HEK293 (cell line): ENCODE measurements around the gene NOL4.

Experiments
- CTCF ChIA-PET: fragments of 350-600 bp; formaldehyde crosslinking; extraction: SDS; loops from one replicate; lab custom pipeline; 2021; ENCODE audit warnings: antibody characterized with exemption; lab: Yijun Ruan, JAX
- POLR2A ChIA-PET: fragments of 300-600 bp; formaldehyde crosslinking; extraction: SDS; loops from one replicate; lab custom pipeline; 2020; ENCODE audit warnings: antibody characterized with exemption, inconsistent platforms; lab: Yijun Ruan, JAX
- H3K27ac ChIP-seq: fragments of 200-500 bp; sonication (Bioruptor generic); 2 replicates; pipeline ENCODE4 v1.5.1; 2014; ENCODE audit warnings: low read depth, low read length, control low read depth, inconsistent platforms; ENCODE audit errors: extremely low read depth
- H3K36me3 ChIP-seq, 2 experiments: fragments of 200-500 bp in 1 of 2; sonication (Bioruptor generic) in 1 of 2; 1 replicate in 1 of 2; 2 replicates in 1 of 2; pipeline ENCODE4 v1.5.1; 2014 to 2017; ENCODE audit warnings: inconsistent platforms in 2 of 2, low read length in 2 of 2; ENCODE audit not compliant: control insufficient read depth in 2 of 2, insufficient read depth in 1 of 2
- H3K4me1 ChIP-seq: fragments of 200-500 bp; sonication (Bioruptor generic); 2 replicates; pipeline ENCODE4 v1.5.1; 2014; ENCODE audit warnings: mild to moderate bottlenecking, low read length, inconsistent platforms; ENCODE audit not compliant: control insufficient read depth, insufficient read depth
- H3K4me3 ChIP-seq: 2 replicates; pipeline ENCODE4 v1.5.1; 2011; ENCODE audit warnings: low read depth, mild to moderate bottlenecking, control low read depth, low read length, moderate library complexity
- H3K9me3 ChIP-seq: fragments of 200-500 bp; sonication (Bioruptor generic); 2 replicates; pipeline ENCODE4 v1.5.1; 2014; ENCODE audit warnings: low read depth, low read length, inconsistent platforms; ENCODE audit not compliant: control insufficient read depth, insufficient read depth
- BCL6B ChIP-seq: fragments of 450-650 bp; formaldehyde crosslinking; IDR thresholded peaks from 2 replicates; pipeline ENCODE4 v1.5.1; 2017; ENCODE audit warnings: missing biosample characterization, missing genetic modification characterization
- KLF17 ChIP-seq: fragments of 450-650 bp; formaldehyde crosslinking; IDR thresholded peaks from 2 replicates; pipeline ENCODE4 v1.5.1; 2016; ENCODE audit warnings: missing biosample characterization, missing genetic modification characterization
- PRDM4 ChIP-seq: fragments of 450-650 bp; formaldehyde crosslinking; IDR thresholded peaks from 2 replicates; pipeline ENCODE4 v1.5.1; 2017; ENCODE audit warnings: missing biosample characterization, missing genetic modification characterization
- SALL2 ChIP-seq: fragments of 450-650 bp; formaldehyde crosslinking; IDR thresholded peaks from 2 replicates; pipeline ENCODE4 v1.5.0; 2017; ENCODE audit warnings: missing biosample characterization, mild to moderate bottlenecking, missing genetic modification characterization, borderline replicate concordance
- SCRT1 ChIP-seq: fragments of 450-650 bp; formaldehyde crosslinking; IDR thresholded peaks from 2 replicates; pipeline ENCODE4 v1.5.1; 2016; ENCODE audit warnings: missing biosample characterization, missing genetic modification characterization, borderline replicate concordance
- SETDB1 ChIP-seq: IDR thresholded peaks from one replicate; pipeline ENCODE4 v1.6.1; 2017; ENCODE audit warnings: mild to moderate bottlenecking, low read length, moderate library complexity, mixed read lengths; ENCODE audit not compliant: insufficient read length
- ZFP3 ChIP-seq: fragments of 450-650 bp; formaldehyde crosslinking; IDR thresholded peaks from 2 replicates; pipeline ENCODE4 v1.5.1; 2016; ENCODE audit warnings: low read depth, missing biosample characterization, missing genetic modification characterization
- ZNF202 ChIP-seq: fragments of 450-650 bp; formaldehyde crosslinking; IDR thresholded peaks from 2 replicates; pipeline ENCODE4 v1.5.1; 2016; ENCODE audit warnings: missing biosample characterization, missing genetic modification characterization, borderline replicate concordance
- ZNF23 ChIP-seq: fragments of 450-650 bp; formaldehyde crosslinking; IDR thresholded peaks from 2 replicates; pipeline ENCODE4 v1.5.1; 2016; ENCODE audit warnings: missing biosample characterization, missing genetic modification characterization, borderline replicate concordance
- ZNF354C ChIP-seq: fragments of 450-650 bp; formaldehyde crosslinking; IDR thresholded peaks from 2 replicates; pipeline ENCODE4 v1.5.1; 2016; ENCODE audit warnings: missing biosample characterization, missing genetic modification characterization, low read depth, borderline replicate concordance
- ZNF394 ChIP-seq: fragments of 450-650 bp; formaldehyde crosslinking; IDR thresholded peaks from 2 replicates; pipeline ENCODE4 v1.5.1; 2016; ENCODE audit warnings: missing biosample characterization, missing genetic modification characterization, mild to moderate bottlenecking, moderate library complexity, borderline replicate concordance
- ZNF404 ChIP-seq: fragments of 450-650 bp; formaldehyde crosslinking; IDR thresholded peaks from 2 replicates; pipeline ENCODE4 v1.5.1; 2017; ENCODE audit warnings: missing biosample characterization, missing genetic modification characterization
- ZNF426 ChIP-seq: fragments of 450-650 bp; formaldehyde crosslinking; IDR thresholded peaks from 2 replicates; pipeline ENCODE4 v1.5.1; 2017; ENCODE audit warnings: missing biosample characterization, missing genetic modification characterization, mild to moderate bottlenecking, inconsistent platforms, moderate library complexity
- ZNF548 ChIP-seq: fragments of 450-650 bp; formaldehyde crosslinking; IDR thresholded peaks from 2 replicates; pipeline ENCODE4 v1.5.1; 2016; ENCODE audit warnings: missing biosample characterization, missing genetic modification characterization
- ZNF561 ChIP-seq: fragments of 450-650 bp; IDR thresholded peaks from 2 replicates; pipeline ENCODE4 v1.5.1; 2018; ENCODE audit warnings: missing biosample characterization, missing genetic modification characterization, borderline replicate concordance
- ZNF654 ChIP-seq: fragments of 450-650 bp; formaldehyde crosslinking; IDR thresholded peaks from 2 replicates; pipeline ENCODE4 v1.5.1; 2016; ENCODE audit warnings: low read depth, missing biosample characterization, missing genetic modification characterization
- ZNF677 ChIP-seq: fragments of 450-650 bp; IDR thresholded peaks from 2 replicates; pipeline ENCODE4 v1.5.0; 2018; ENCODE audit warnings: missing biosample characterization, mild to moderate bottlenecking, missing genetic modification characterization, moderate library complexity
- TF ChIP-seq, protein P1 (sequence below): fragments of 450-650 bp; formaldehyde crosslinking; IDR thresholded peaks from 2 replicates; pipeline ENCODE4 v1.5.1; 2016; ENCODE audit warnings: missing biosample characterization, missing genetic modification characterization, low read depth
- TF ChIP-seq, protein P2 (sequence below): fragments of 450-650 bp; formaldehyde crosslinking; IDR thresholded peaks from 2 replicates; pipeline ENCODE4 v1.5.1; 2017; ENCODE audit warnings: missing biosample characterization, mild to moderate bottlenecking, missing genetic modification characterization, moderate library complexity
- TF ChIP-seq, protein P3 (sequence below): fragments of 450-650 bp; formaldehyde crosslinking; optimal IDR thresholded peaks from 2 replicates; pipeline ENCODE3; 2016; ENCODE audit warnings: missing biosample characterization, mild to moderate bottlenecking, missing genetic modification characterization
- TF ChIP-seq, protein P4 (sequence below): fragments of 450-650 bp; formaldehyde crosslinking; conservative IDR thresholded peaks from 2 replicates; pipeline ENCODE4 v1.5.1; 2016; ENCODE audit warnings: low read depth, missing biosample characterization, missing genetic modification characterization

The NOL4 gene

DNA sequence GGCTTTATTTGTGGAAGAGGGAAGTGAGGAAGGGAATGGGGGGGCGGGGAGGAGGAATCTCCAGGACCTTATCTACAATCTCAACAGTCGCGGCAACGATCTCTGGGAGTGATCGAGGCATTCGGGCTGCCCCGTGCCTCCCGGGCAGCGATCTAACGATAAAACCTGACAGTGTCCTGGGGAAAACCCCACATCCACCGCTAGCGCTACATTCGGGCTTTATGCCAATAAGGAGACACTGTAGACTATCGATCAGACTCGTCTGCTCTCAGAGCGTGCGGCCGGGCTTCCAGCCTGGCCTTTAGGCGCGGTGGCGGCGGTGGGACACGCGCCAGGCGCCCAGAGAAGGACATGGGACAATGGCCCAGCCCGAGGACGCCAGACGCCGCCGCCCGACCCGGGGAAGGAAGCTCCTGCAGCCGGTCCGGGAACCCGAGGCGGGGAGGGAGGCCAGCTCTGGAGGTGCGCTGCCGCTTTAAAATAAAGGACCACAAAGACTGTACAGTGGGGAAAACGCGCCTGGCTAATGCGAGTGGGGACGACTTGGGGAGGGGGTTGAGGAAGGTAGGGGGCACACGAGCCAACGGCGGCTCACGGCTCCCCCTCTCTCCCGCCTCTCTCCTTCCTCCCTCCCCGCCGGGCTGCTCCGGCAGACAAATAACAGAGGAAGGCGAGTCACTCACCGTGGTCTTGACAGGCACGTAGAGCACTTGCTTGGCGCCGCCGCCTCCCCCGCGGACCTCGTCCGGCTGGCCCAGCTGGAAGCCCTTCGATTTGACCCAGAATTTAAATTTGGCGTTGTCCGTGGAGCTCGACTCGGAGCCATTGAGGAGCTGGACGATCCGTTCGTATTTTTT, 2.2 kb downstream of the NOL4 start:
- Histone ChIP-seq H3K4me3 (peak overlapping the region; percentile 70), H3K4me1 (no peaks in the 10 kb centered on the region), H3K27ac (peak overlapping the region; percentile 76; the same call in 1 of the 2 replicates), H3K9me3 (no peaks in the 10 kb centered on the region), H3K36me3 (no peaks in the 10 kb centered on the region)
- ChIA-PET CTCF (interaction anchor here (0.6 to 4.3 kb wide), 5 partner anchors 16 to 305 kb away, joined by 3 to 31 read pairs (median 4); no protein-coding TSS in a partner anchor), POLR2A (interaction anchor here (0.7 to 1.0 kb wide), 2 partner anchors 53 to 57 kb away, joined by 3 to 9 read pairs; no protein-coding TSS in a partner anchor)
- TF ChIP-seq, protein P1, sequence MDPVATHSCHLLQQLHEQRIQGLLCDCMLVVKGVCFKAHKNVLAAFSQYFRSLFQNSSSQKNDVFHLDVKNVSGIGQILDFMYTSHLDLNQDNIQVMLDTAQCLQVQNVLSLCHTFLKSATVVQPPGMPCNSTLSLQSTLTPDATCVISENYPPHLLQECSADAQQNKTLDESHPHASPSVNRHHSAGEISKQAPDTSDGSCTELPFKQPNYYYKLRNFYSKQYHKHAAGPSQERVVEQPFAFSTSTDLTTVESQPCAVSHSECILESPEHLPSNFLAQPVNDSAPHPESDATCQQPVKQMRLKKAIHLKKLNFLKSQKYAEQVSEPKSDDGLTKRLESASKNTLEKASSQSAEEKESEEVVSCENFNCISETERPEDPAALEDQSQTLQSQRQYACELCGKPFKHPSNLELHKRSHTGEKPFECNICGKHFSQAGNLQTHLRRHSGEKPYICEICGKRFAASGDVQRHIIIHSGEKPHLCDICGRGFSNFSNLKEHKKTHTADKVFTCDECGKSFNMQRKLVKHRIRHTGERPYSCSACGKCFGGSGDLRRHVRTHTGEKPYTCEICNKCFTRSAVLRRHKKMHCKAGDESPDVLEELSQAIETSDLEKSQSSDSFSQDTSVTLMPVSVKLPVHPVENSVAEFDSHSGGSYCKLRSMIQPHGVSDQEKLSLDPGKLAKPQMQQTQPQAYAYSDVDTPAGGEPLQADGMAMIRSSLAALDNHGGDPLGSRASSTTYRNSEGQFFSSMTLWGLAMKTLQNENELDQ (tag by site-specific recombination) = no peak
- no peak for TF ChIP-seq ZNF548
- no peak for TF ChIP-seq SCRT1 (tag by site-specific recombination)
- TF ChIP-seq ZNF202 (tag by site-specific recombination) = no peak
- TF ChIP-seq, protein P2, sequence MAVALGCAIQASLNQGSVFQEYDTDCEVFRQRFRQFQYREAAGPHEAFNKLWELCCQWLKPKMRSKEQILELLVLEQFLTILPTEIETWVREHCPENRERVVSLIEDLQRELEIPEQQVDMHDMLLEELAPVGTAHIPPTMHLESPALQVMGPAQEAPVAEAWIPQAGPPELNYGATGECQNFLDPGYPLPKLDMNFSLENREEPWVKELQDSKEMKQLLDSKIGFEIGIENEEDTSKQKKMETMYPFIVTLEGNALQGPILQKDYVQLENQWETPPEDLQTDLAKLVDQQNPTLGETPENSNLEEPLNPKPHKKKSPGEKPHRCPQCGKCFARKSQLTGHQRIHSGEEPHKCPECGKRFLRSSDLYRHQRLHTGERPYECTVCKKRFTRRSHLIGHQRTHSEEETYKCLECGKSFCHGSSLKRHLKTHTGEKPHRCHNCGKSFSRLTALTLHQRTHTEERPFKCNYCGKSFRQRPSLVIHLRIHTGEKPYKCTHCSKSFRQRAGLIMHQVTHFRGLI = no peak
- TF ChIP-seq ZNF23 = no peak
- no peak for TF ChIP-seq ZNF426 (tag by site-specific recombination)
- no peak for TF ChIP-seq ZNF654
- no peak for TF ChIP-seq SALL2 (tag by site-specific recombination)
- TF ChIP-seq ZNF354C (tag by site-specific recombination) = no peak
- TF ChIP-seq KLF17 (tag by site-specific recombination) = no peak; the same call in 1 of the 2 replicates
- TF ChIP-seq PRDM4 (tag by site-specific recombination) = 0 out of 2 replicates have a peak, but pooled peaks have one; percentile 8
- TF ChIP-seq ZFP3 (tag by site-specific recombination) = no peak
- no peak for TF ChIP-seq ZNF561 (tag by site-specific recombination)
- TF ChIP-seq, protein P3, sequence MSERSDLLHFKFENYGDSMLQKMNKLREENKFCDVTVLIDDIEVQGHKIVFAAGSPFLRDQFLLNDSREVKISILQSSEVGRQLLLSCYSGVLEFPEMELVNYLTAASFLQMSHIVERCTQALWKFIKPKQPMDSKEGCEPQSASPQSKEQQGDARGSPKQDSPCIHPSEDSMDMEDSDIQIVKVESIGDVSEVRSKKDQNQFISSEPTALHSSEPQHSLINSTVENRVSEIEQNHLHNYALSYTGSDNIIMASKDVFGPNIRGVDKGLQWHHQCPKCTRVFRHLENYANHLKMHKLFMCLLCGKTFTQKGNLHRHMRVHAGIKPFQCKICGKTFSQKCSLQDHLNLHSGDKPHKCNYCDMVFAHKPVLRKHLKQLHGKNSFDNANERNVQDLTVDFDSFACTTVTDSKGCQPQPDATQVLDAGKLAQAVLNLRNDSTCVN (tag by site-specific recombination) = no peak
- TF ChIP-seq ZNF677 = no peak
- TF ChIP-seq SETDB1 = no peak
- TF ChIP-seq, protein P4, sequence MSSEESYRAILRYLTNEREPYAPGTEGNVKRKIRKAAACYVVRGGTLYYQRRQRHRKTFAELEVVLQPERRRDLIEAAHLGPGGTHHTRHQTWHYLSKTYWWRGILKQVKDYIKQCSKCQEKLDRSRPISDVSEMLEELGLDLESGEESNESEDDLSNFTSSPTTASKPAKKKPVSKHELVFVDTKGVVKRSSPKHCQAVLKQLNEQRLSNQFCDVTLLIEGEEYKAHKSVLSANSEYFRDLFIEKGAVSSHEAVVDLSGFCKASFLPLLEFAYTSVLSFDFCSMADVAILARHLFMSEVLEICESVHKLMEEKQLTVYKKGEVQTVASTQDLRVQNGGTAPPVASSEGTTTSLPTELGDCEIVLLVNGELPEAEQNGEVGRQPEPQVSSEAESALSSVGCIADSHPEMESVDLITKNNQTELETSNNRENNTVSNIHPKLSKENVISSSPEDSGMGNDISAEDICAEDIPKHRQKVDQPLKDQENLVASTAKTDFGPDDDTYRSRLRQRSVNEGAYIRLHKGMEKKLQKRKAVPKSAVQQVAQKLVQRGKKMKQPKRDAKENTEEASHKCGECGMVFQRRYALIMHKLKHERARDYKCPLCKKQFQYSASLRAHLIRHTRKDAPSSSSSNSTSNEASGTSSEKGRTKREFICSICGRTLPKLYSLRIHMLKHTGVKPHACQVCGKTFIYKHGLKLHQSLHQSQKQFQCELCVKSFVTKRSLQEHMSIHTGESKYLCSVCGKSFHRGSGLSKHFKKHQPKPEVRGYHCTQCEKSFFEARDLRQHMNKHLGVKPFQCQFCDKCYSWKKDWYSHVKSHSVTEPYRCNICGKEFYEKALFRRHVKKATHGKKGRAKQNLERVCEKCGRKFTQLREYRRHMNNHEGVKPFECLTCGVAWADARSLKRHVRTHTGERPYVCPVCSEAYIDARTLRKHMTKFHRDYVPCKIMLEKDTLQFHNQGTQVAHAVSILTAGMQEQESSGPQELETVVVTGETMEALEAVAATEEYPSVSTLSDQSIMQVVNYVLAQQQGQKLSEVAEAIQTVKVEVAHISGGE (tag by site-specific recombination) = no peak
- no peak for TF ChIP-seq ZNF404 (tag by site-specific recombination)
- 0 out of 2 replicates have a peak, but pooled peaks have one; percentile 27 for TF ChIP-seq ZNF394 (tag by site-specific recombination)
- TF ChIP-seq BCL6B = no peak
